ENCODE results near the gene MPO. TPM values are rescaled to one million over a fixed set of nuclear protein-coding genes. Genes with fewer than 3 reads are reported as not detected.

Gene MPO
- total and polyA plus RNA-seq, 10 of the 15 experiments (the other 5 are each of a cell fraction or from before 2014, with no cell fraction given) = 0.06 to 0.49 (median 0.14) TPM

- TF ChIP-seq CUX1 (IDR thresholded peaks at IDR 0.05; ENCODE audit: insufficient replicate concordance, low read depth, low read length) = no peak
- TF ChIP-seq ZNF622 (IDR thresholded peaks at IDR 0.05) = no peak
- no peak for TF ChIP-seq MEF2B (IDR thresholded peaks at IDR 0.05; ENCODE audit: partially characterized antibody, poor library complexity, severe bottlenecking)
- TF ChIP-seq HSF1 (IDR thresholded peaks at IDR 0.05; ENCODE audit: low read depth, low read length) = no peak
- no peak for TF ChIP-seq FOXM1 (IDR thresholded peaks at IDR 0.05; ENCODE audit: low read depth, low read length)
- no peak for TF ChIP-seq ZSCAN29 (IDR thresholded peaks at IDR 0.05)
- TF ChIP-seq CBX5 (IDR thresholded peaks at IDR 0.05; ENCODE audit: low read depth) = no peak
- TF ChIP-seq BCLAF1 (IDR thresholded peaks at IDR 0.05) = 0 out of 2 replicates have a peak, but pooled peaks have one; percentile 50
- no peak for TF ChIP-seq SREBF2 (IDR thresholded peaks at IDR 0.05; ENCODE audit: low read length)
- peak; percentile 45; the same call in 1 of the 2 replicates for TF ChIP-seq IKZF1 (conservative IDR thresholded peaks at IDR 0.05)
- TF ChIP-seq ZBED1 (IDR thresholded peaks at IDR 0.05; ENCODE audit: borderline replicate concordance) = 0 out of 2 replicates have a peak, but pooled peaks have one; percentile 33
- no peak for TF ChIP-seq TCF3 (IDR thresholded peaks at IDR 0.05; ENCODE audit: borderline replicate concordance, insufficient read depth, low read depth, low read length)
- no peak for TF ChIP-seq ZBTB33 (IDR thresholded peaks at IDR 0.05)
- TF ChIP-seq CREB1 (IDR thresholded peaks at IDR 0.05; ENCODE audit: low read depth) = no peak
- no peak for TF ChIP-seq CBX3 (IDR thresholded peaks at IDR 0.05; ENCODE audit: borderline replicate concordance, low read depth)
- TF ChIP-seq HCFC1 (IDR thresholded peaks at IDR 0.05; ENCODE audit: low read length) = no peak
- TF ChIP-seq STAT1 (conservative IDR thresholded peaks at IDR 0.05) = no peak
These were observed 43.9 kb upstream of the MPO start (continued) for GRCh38 chr17:58324409-58325288.

Measured in GM12878 (cell line).